Measurements from ENCODE around the gene ABHD18.

DNA sequence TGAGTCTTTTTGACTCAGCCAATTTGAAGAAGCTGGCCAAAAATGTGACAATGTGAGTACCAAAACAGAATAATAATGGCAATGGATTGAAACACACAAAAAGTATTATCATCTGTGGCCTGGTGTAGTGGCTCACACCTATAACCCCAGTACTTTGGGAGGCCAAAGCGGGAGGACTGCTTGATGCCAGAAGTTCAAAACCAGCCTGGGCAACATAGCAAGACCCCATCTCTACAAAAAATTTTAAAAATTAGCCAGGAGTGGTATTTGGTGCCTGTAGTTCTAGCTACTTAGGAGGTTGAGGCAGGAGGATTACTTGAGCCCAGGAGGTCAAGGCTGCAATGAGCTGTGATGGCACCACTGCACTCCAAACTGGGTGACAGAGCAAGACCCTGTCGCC is 43.0 kb upstream of the ABHD18 start:
- no peak for TF ChIP-seq POLR2AphosphoS5 (IDR thresholded peaks at IDR 0.05)
- no peak for TF ChIP-seq POLR2A (IDR thresholded peaks at IDR 0.05)
- TF ChIP-seq, protein P1, sequence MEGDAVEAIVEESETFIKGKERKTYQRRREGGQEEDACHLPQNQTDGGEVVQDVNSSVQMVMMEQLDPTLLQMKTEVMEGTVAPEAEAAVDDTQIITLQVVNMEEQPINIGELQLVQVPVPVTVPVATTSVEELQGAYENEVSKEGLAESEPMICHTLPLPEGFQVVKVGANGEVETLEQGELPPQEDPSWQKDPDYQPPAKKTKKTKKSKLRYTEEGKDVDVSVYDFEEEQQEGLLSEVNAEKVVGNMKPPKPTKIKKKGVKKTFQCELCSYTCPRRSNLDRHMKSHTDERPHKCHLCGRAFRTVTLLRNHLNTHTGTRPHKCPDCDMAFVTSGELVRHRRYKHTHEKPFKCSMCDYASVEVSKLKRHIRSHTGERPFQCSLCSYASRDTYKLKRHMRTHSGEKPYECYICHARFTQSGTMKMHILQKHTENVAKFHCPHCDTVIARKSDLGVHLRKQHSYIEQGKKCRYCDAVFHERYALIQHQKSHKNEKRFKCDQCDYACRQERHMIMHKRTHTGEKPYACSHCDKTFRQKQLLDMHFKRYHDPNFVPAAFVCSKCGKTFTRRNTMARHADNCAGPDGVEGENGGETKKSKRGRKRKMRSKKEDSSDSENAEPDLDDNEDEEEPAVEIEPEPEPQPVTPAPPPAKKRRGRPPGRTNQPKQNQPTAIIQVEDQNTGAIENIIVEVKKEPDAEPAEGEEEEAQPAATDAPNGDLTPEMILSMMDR (IDR thresholded peaks at IDR 0.05), result no peak
